Sigmoid colon (tissue), 4 donors: Measurements from ENCODE around the gene TAF8.

Experiments
- EP300 ChIP-seq, 4 donors: sonication (generic); formaldehyde crosslinking; IDR thresholded peaks; one replicate each; pipeline ENCODE4 v1.6.1; 2017; ENCODE audit warnings: antibody characterized with exemption in 4 of 4
- POLR2A ChIP-seq, 2 donors: fragments of 450-650 bp; IDR thresholded peaks; one replicate each; pipeline ENCODE4 v1.6.1; 2016; ENCODE audit warnings: antibody characterized with exemption in 2 of 2, mild to moderate bottlenecking in 2 of 2, moderate library complexity in 2 of 2
- POLR2AphosphoS5 ChIP-seq, 4 donors: sonication (generic); formaldehyde crosslinking; IDR thresholded peaks; one replicate each; pipeline ENCODE4 v1.6.1; 2017; ENCODE audit warnings: antibody characterized with exemption in 4 of 4
- TF ChIP-seq, protein P1 (sequence below), 4 experiments: fragments of 450-650 bp in 3 of 4; fragments of 200-600 bp in 1 of 4; IDR thresholded peaks; one replicate each; pipeline ENCODE4 v1.5.1; 2016 to 2019; ENCODE audit warnings: antibody characterized with exemption in 4 of 4, mild to moderate bottlenecking in 3 of 4, moderate library complexity in 2 of 4

DNA sequence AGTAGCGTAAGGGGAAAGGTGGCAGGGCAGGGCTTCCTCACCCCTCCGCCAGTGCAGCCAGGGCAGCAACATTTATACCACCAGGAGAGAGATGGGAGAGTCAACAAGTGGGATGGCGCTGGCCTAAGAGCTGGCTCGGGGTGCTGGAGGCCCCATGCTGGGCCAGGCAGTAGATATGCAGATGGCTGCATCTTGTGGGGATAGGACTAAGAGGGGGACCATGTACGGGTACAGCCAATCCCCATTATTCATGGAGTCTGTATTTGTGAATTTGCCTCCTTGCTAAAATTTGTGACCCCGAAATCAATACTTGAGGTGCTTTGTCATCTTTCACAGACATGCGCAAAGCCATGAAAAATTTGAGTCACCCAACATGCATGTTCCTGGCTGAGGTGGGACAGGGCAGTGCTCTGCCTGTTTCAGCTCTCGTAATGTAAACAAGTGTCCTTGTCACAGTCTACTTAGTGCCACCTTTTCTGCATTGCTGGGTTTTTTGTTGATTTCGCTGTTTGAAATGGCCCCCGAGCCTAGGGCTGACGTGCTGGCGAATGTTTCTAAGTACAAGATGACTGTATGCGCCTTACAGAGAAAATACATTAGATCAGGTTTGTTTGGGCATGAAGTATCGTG, 27.5 kb upstream of the TAF8 start:
- TF ChIP-seq POLR2A (IDR thresholded peaks at IDR 0.05) (no peak), POLR2AphosphoS5 (IDR thresholded peaks at IDR 0.05) (no peak), EP300 (IDR thresholded peaks at IDR 0.05) (no peak)
- TF ChIP-seq, protein P1, sequence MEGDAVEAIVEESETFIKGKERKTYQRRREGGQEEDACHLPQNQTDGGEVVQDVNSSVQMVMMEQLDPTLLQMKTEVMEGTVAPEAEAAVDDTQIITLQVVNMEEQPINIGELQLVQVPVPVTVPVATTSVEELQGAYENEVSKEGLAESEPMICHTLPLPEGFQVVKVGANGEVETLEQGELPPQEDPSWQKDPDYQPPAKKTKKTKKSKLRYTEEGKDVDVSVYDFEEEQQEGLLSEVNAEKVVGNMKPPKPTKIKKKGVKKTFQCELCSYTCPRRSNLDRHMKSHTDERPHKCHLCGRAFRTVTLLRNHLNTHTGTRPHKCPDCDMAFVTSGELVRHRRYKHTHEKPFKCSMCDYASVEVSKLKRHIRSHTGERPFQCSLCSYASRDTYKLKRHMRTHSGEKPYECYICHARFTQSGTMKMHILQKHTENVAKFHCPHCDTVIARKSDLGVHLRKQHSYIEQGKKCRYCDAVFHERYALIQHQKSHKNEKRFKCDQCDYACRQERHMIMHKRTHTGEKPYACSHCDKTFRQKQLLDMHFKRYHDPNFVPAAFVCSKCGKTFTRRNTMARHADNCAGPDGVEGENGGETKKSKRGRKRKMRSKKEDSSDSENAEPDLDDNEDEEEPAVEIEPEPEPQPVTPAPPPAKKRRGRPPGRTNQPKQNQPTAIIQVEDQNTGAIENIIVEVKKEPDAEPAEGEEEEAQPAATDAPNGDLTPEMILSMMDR (IDR thresholded peaks at IDR 0.05), result no peak
